ENCODE results near the gene R3HDM2. TPM values are rescaled to one million over a fixed set of nuclear protein-coding genes. Genes with fewer than 3 reads are reported as not detected.

R3HDM2 gene
- total and polyA plus RNA-seq, 4 donors, result 18.1 to 60.7 (median 30.6) TPM

GRCh38 chr12:57210926-57211692 lies 219.7 kb downstream of the R3HDM2 start:
- Histone ChIP-seq H3K4me1 (ENCODE audit: control insufficient read depth in 5 of 5, insufficient read depth in 5 of 5, low read length in 5 of 5) (peaks cover 0 to 5% (median 4%) of the 10 kb centered on the region in 5 donors), H3K36me3 (ENCODE audit: control insufficient read depth in 4 of 4, insufficient read depth in 4 of 4, low read length in 4 of 4) (peaks cover 0 to 48% (median 31%) of the 10 kb centered on the region in 4 donors), H3K9me3 (ENCODE audit: control insufficient read depth in 4 of 4, insufficient read depth in 3 of 4, low read length in 3 of 4) (no peaks in the 10 kb centered on the region), H3K27me3 (ENCODE audit: control insufficient read depth in 3 of 3, insufficient read depth in 3 of 3, low read length in 2 of 3) (peaks cover 0 to 16% (median 15%) of the 10 kb centered on the region in 3 donors), H3K9ac (ENCODE audit: insufficient read depth in 1 of 2, low read length in 2 of 2) (no peak overlapping the region), H3K4me3 (no peak overlapping the region), H3K27ac (ENCODE audit: low read depth in 1 of 2, low read length in 1 of 2) (no peak overlapping the region)
- DNase-seq (no peak), ATAC-seq (ENCODE audit: insufficient read depth, low FRiP score) (no peak)
- 86% methylated on average over 16 of the region's 16 CpGs for WGBS, 2 donors
- TF ChIP-seq CTCF (IDR thresholded peaks at IDR 0.05; ENCODE audit: control extremely low read depth, extremely low read depth), result no peak

GRCh38 chr12:57210461-57210860 lies 220.4 kb downstream of the R3HDM2 start:
- Histone ChIP-seq H3K4me3 (no peak overlapping the region), H3K9me3 (ENCODE audit: control insufficient read depth in 4 of 4, insufficient read depth in 3 of 4, low read length in 3 of 4) (no peaks in the 10 kb centered on the region), H3K9ac (ENCODE audit: insufficient read depth in 1 of 2, low read length in 2 of 2) (no peak overlapping the region), H3K36me3 (ENCODE audit: control insufficient read depth in 4 of 4, insufficient read depth in 4 of 4, low read length in 4 of 4) (peaks cover 0 to 54% (median 36%) of the 10 kb centered on the region in 4 donors), H3K27ac (ENCODE audit: low read depth in 1 of 2, low read length in 1 of 2) (no peak overlapping the region), H3K27me3 (ENCODE audit: control insufficient read depth in 3 of 3, insufficient read depth in 3 of 3, low read length in 2 of 3) (peaks cover 0 to 12% (median 9%) of the 10 kb centered on the region in 3 donors), H3K4me1 (ENCODE audit: control insufficient read depth in 5 of 5, insufficient read depth in 5 of 5, low read length in 5 of 5) (peaks cover 0 to 4% (median 0%) of the 10 kb centered on the region in 5 donors)
- no peak for TF ChIP-seq CTCF (IDR thresholded peaks at IDR 0.05; ENCODE audit: control extremely low read depth, extremely low read depth)
- 95% methylated on average over 15 of the region's 15 CpGs for WGBS, 2 donors
- DNase-seq, result no peak
- no peak for ATAC-seq (ENCODE audit: insufficient read depth, low FRiP score)

GRCh38 chr12:57209916-57210315 lies 220.9 kb downstream of the R3HDM2 start:
- Histone ChIP-seq H3K9ac (ENCODE audit: insufficient read depth in 1 of 2, low read length in 2 of 2) (no peak overlapping the region), H3K4me3 (no peak overlapping the region), H3K27me3 (ENCODE audit: control insufficient read depth in 3 of 3, insufficient read depth in 3 of 3, low read length in 2 of 3) (peaks cover 0 to 7% (median 3%) of the 10 kb centered on the region in 3 donors), H3K4me1 (ENCODE audit: control insufficient read depth in 5 of 5, insufficient read depth in 5 of 5, low read length in 5 of 5) (peaks cover 0 to 4% (median 0%) of the 10 kb centered on the region in 5 donors), H3K9me3 (ENCODE audit: control insufficient read depth in 4 of 4, insufficient read depth in 3 of 4, low read length in 3 of 4) (no peaks in the 10 kb centered on the region), H3K36me3 (ENCODE audit: control insufficient read depth in 4 of 4, insufficient read depth in 4 of 4, low read length in 4 of 4) (peaks cover 0 to 60% (median 38%) of the 10 kb centered on the region in 4 donors), H3K27ac (ENCODE audit: low read depth in 1 of 2, low read length in 1 of 2) (no peak overlapping the region)
- 80 to 85% methylated on average over 8 of the region's 8 CpGs for WGBS, 2 donors
- ATAC-seq (ENCODE audit: insufficient read depth, low FRiP score) (no peak), DNase-seq (no peak)
- no peak for TF ChIP-seq CTCF (IDR thresholded peaks at IDR 0.05; ENCODE audit: control extremely low read depth, extremely low read depth)

Data from lung (tissue), 12 donors.